ENCODE data around the gene MRM2. TPM values are rescaled to one million over a fixed set of nuclear protein-coding genes. Genes with fewer than 3 reads are reported as not detected.
A peak's percentile ranks its signal among the peaks of the same experiment; 100 is the strongest.

Gene MRM2
- 46.6 and 48.2 TPM in 2 replicates for total RNA-seq (2014; rRNA removed; shearing (Covaris generic))

DNA sequence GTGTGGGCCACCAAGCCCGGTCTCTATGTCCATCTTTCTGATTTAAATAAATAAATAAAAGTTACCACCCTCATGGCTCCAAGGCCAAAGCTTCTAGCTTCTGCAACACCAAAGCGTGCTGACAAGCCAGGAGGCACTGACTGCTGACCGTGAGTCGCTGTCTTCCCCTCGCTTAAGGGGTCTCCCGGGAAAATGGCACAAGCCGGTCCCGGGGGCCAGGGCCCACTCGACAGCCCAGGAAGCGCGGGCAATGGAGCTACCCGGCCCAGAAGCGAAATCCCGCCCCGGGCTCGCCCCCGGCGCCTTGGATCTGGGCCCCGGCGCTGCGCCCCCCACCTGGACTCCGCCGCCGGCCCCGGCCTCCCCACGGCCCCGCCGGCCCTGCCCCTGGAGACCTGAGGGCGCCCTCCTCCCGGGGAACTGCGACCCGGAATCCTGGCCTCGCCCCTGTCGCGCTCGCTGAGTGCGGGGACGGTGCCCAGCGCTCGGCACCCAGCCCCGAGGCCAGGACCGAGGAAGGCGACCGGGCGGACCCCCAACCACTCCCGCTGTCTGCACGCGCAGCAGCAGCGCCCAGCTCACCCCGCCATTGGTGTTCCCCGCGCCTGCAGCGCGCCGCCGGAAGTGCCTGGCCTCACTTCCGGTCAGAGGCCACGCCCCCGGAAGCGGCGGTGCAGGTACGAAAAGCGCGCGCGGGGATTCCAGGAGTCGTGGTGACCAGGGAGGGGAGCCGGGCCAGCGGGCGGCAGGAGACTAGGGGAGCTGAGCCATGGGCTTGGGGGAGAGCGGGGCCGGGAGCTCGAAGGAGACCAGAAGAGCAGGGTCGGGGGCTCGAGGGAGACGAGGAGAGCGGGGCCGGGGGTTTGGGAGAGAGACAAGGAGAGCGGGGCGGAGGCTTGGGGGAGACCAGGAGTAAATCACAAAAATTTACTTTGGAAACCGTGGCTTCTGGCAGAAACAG lies at the start of gene MRM2, which contains the start of gene NUDT1:
TSS of gene MRM2 (minus strand) at position 626 of the 961 bp plus-strand sequence. CDS start at position 590, 36 bp downstream.
TSS of gene NUDT1 (plus strand) at position 647 of the 961 bp plus-strand sequence. CDS start 2,349 bp downstream, outside the sequence.
- DNase-seq (ENCODE audit: low spot score): peak; percentile 94

DNA sequence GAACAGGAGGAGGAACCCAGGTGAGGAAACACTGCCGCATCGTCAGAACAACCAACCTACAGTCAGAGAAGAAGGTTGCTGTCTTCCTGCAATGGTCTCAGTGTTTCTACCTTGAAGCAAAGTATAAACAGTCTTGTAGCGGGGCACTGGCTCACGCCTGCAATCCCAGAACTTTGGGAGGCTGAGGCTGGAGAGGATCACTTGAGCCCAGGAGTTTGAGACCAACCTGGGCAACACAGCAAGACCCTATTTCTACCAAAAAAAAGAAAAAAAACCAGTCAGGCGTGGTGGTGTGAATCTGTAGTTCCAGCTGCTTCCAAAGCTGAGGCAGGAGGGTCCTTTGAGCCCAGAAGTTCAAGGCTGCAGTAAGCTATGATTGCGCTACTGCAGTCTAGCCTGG lies 48.9 kb upstream of the MRM2 start:
- no peak for DNase-seq (ENCODE audit: low spot score)

DNA sequence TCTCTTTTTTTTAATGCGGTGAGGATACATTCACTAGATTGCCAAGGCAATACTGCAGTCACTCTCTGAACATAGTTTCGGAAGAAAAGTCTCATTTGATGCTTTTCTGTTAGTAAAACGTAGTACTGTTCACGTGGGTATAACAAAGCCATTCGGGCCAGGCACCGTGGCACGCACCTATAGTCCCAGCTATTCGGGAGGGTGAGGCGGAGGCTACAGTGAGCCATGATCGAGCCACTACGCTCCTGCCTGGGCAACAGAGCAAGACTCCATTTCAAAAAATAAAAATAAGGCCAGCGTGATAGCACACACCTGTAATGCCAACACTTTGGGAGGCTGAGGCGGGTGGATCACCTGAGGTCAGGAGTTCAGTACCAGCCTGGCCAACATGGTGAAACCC lies 47.6 kb upstream of the MRM2 start:
- DNase-seq (ENCODE audit: low spot score): no peak

DNA sequence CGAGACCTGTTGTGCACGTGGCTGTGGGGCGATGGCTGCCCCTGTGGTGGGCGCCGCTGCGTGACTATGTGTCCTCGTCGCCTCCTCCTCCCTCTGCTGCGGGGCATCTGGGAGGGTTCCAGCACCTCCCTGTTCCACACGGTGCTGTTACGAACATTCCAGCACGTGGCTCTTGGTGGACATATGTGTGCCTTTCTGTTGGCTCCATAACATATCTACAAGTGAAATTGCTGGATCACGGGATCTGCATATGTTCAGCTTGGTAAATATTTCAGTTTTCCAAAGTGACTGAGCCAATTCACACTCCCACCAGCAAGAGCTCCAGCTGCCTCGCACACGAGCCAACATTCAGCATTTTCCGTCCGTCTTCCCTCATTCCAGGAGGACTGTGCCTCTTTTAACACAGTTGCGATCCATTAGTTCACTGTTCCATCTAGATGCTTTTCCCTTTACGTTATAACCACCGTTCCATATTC lies 47.1 kb upstream of the MRM2 start:
- DNase-seq (ENCODE audit: low spot score): no peak

- no peak for DNase-seq (ENCODE audit: low spot score)
Measured at GRCh38 chr7:2288503-2288902, 46.5 kb upstream of the MRM2 start.

GRCh38 chr7:2287745-2288144 lies 45.7 kb upstream of the MRM2 start:
- DNase-seq (ENCODE audit: low spot score): no peak

DNA sequence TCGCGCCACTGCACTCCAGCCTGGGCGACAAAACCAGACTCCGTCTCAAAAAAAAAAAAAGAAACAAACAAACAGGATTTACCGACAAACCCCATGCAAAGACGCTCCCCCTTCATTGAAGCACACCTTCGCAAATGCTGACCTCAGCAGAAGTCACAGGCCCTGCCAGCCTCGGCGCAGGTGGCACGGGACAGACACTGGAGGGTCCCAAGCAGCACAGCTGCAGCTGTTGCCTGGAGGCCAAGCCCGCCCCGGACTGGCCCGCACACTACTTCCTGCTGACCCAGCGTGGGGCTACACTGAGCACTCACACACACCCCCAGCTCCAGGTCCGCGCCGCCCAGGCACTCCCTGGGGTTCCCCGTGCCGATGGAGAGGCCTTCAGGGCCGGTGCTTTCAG lies 41.1 kb upstream of the MRM2 start:
- no peak for DNase-seq (ENCODE audit: low spot score)

GRCh38 chr7:2282185-2282751 lies 40.3 kb upstream of the MRM2 start:
- DNase-seq (ENCODE audit: low spot score): no peak

DNA sequence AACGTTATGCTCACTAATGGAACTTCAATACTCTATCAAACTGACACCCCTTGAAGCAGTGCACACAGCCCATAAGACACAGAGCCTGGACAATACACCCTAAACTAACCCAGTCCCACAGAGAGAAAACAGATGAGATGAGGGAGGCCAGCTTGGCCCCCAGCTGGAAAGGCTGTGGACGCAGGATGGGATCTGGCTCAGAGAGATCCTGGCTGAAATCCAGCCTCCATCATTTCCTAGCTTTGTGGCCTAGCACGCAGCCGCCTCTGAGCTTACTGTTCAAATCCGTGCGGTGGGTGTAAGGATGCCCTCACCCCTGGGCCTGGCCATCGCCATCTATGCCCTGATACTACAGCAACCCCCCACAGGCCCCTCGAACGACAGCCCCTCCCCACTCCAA lies 39.5 kb upstream of the MRM2 start:
- DNase-seq (ENCODE audit: low spot score): no peak

GRCh38 chr7:2280424-2280823 lies 38.4 kb upstream of the MRM2 start:
- no peak for DNase-seq (ENCODE audit: low spot score)

GRCh38 chr7:2279896-2280295 lies 37.9 kb upstream of the MRM2 start:
- no peak for DNase-seq (ENCODE audit: low spot score)

DNA sequence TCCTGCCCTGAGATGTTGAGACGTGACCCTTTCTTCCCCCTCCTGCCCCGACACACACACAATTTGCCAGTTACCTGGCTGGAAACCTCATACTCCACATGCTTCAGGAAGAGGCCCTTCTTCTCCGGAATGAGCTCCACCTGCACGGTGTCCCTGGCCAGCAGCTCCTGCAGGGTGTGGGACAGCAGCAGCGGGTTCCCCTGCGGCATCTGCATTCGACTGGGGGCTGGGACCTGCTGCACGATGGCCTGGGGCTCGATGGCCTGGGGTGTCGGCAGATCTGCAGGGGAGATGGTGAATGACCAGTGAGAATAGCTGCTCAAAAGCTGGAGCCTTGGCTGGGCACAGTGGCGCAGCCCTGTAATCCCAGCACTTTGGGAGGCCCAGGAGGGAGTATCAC lies 36.0 kb upstream of the MRM2 start:
- no peak for DNase-seq (ENCODE audit: low spot score)

- no peak for DNase-seq (ENCODE audit: low spot score)
Measured at GRCh38 chr7:2276107-2276506, 34.1 kb upstream of the MRM2 start.

- no peak for DNase-seq (ENCODE audit: low spot score)
Measured at GRCh38 chr7:2275101-2275500, 33.1 kb upstream of the MRM2 start.

- DNase-seq (ENCODE audit: low spot score): no peak
Measured at GRCh38 chr7:2274666-2275065, 32.7 kb upstream of the MRM2 start.

DNA sequence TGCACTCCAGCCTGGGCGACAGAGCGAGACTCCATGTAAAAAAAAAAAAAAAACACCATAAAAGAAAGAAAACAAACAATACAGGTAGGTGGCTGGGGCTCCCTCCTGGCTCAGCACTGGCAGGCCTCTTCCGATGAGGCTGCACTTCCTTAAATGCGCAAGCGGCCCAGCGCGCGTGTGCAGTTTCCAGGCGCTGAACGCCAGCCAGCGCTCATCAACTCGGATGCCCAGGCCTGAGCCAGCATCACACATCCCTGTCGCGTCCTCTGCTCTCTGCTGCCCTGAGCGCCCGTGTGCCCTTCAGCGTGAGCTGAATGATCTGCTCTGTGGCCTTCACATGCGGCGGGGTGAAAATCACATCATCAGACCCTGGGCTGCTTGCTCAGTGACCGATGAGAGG lies 31.9 kb upstream of the MRM2 start:
- no peak for DNase-seq (ENCODE audit: low spot score)

- no peak for DNase-seq (ENCODE audit: low spot score)
Measured at GRCh38 chr7:2272031-2272430, 30.0 kb upstream of the MRM2 start.

- peak; percentile 48 for DNase-seq (ENCODE audit: low spot score)
Measured at GRCh38 chr7:2271273-2272026, 29.4 kb upstream of the MRM2 start.

- no peak for DNase-seq (ENCODE audit: low spot score)
Measured at GRCh38 chr7:2270495-2270894, 28.5 kb upstream of the MRM2 start.

DNA sequence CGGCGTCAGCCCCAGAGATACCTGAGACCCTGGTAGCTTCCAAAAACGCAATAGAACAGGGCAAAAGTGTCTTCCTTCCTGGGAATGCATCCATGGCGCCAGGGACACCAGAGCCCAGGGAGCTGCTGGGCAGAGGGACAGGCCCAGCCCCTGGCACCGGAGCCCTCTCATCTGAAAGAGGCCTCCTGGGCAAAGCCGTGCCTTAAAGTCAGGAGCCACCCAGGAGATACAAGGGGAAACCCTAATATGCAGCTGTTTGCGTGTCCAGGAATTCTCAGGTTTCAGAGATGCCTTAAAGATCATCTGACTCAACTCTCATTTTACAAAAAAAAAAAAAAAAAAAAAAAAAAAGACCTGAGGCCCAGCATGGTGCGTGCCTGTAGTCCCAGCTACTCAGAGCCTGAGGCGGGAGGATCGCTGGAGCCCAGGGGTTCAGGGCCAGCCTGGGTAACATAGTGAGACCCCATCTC lies 28.0 kb upstream of the MRM2 start:
- DNase-seq (ENCODE audit: low spot score): no peak

GRCh38 chr7:2269089-2269990 lies 27.3 kb upstream of the MRM2 start:
- peak; percentile 69 for DNase-seq (ENCODE audit: low spot score)

All from HT-29 (cell line).